GM12878 (cell line): ENCODE data around the gene ZFP36. TPM values are rescaled to one million over a fixed set of nuclear protein-coding genes. Genes with fewer than 3 reads are reported as not detected.

Experiments used
- BHLHE40 ChIP-seq, 2 experiments: fragments of 450-650 bp in 1 of 2; IDR thresholded peaks; 2 replicates each; pipeline ENCODE4 v1.6.1; 2011 to 2017; ENCODE audit warnings: low read depth in 2 of 2, borderline replicate concordance in 1 of 2, improper control_type of control experiment in 1 of 2, low read length in 1 of 2, mild to moderate bottlenecking in 1 of 2
- CEBPB ChIP-seq, 2 experiments: fragments of 150-350 bp in 1 of 2; IDR thresholded peaks; 2 replicates each; pipeline ENCODE4 v1.6.1; 2012 to 2014; ENCODE audit warnings: low read depth in 2 of 2, low read length in 2 of 2, borderline replicate concordance in 1 of 2, inconsistent platforms in 1 of 2
- CREM ChIP-seq: IDR thresholded peaks from 2 replicates; pipeline ENCODE4 v1.6.1; 2014; ENCODE audit warnings: antibody characterized with exemption, low read depth
- DPF2 ChIP-seq: fragments of 450-650 bp; IDR thresholded peaks from 2 replicates; pipeline ENCODE4 v1.6.1; 2017; ENCODE audit warnings: mild to moderate bottlenecking
- GATAD2B ChIP-seq: fragments of 450-650 bp; conservative IDR thresholded peaks from 2 replicates; pipeline ENCODE4 v1.6.1; 2017; ENCODE audit warnings: low read depth, mild to moderate bottlenecking, moderate library complexity
- NFIC ChIP-seq: IDR thresholded peaks from 2 replicates; pipeline ENCODE4 v1.6.1; 2012; ENCODE audit warnings: low read depth, mild to moderate bottlenecking, inconsistent platforms, low read length, moderate library complexity
- RCOR1 ChIP-seq: conservative IDR thresholded peaks from 2 replicates; pipeline ENCODE4 v1.6.1; 2012; ENCODE audit warnings: low read depth, low read length, improper control_type of control experiment
- RFX5 ChIP-seq: IDR thresholded peaks from 2 replicates; pipeline ENCODE4 v1.6.1; 2011; ENCODE audit warnings: low read depth, low read length, improper control_type of control experiment
- SMAD5 ChIP-seq: IDR thresholded peaks from 2 replicates; pipeline ENCODE4 v1.6.1; 2016; ENCODE audit warnings: antibody characterized with exemption, low read depth
- SP1 ChIP-seq: IDR thresholded peaks from one replicate; pipeline ENCODE4 v1.6.1; 2011; ENCODE audit warnings: low read depth, low read length
- ZNF384 ChIP-seq: IDR thresholded peaks from 2 replicates; pipeline ENCODE4 v1.6.1; 2012; ENCODE audit warnings: low read depth, mild to moderate bottlenecking, low read length, improper control_type of control experiment, borderline replicate concordance
- polyA plus RNA-seq, 11 experiments: library from polyadenylated mRNA; depleted of rRNA in 4 of 11; unstranded in 6 of 11; stranded (reverse) in 5 of 11; fragments of >200 nt; fragmentation: Nextera tagmentation in 4 of 11; fragmentation: Illumina TruSeq in 1 of 11; extraction: Ambion mirVana in 4 of 11; extraction: Trizol in 1 of 11; gene quantifications; 1 replicate in 1 of 11; 2 replicates in 10 of 11; pipeline versions ENCODE4 v1.2.1 to v1.2.3, GENCODE V29; 2011 to 2016; ENCODE audit warnings: inconsistent platforms in 2 of 11, missing spikeins in 2 of 11, low read depth in 1 of 11
- total RNA-seq, 4 experiments: library from RNA; depleted of rRNA in 3 of 4; stranded (reverse); fragments of >200 nt in 3 of 4; fragmentation: Illumina TruSeq in 1 of 4; extraction: Trizol in 1 of 4; gene quantifications; 2 replicates each; pipeline versions ENCODE4 v1.2.1 to v1.2.3, GENCODE V29; 2013 to 2021
- TF ChIP-seq, protein P1 (sequence below): fragments of 450-650 bp; IDR thresholded peaks from 2 replicates; pipeline ENCODE4 v1.6.1; 2017; ENCODE audit warnings: mild to moderate bottlenecking
- TF ChIP-seq, protein P2 (sequence below): fragments of 450-650 bp; IDR thresholded peaks from 2 replicates; pipeline ENCODE4 v1.6.1; 2014; ENCODE audit warnings: mild to moderate bottlenecking
- TF ChIP-seq, protein P3 (sequence below): fragments of 450-650 bp; formaldehyde crosslinking; IDR thresholded peaks from 2 replicates; pipeline ENCODE4 v1.4.0; 2022; ENCODE audit warnings: mild to moderate bottlenecking, moderate library complexity
- TF ChIP-seq, protein P4 (sequence below): IDR thresholded peaks from 2 replicates; pipeline ENCODE4 v1.6.1; 2011; ENCODE audit warnings: borderline replicate concordance, low read depth, mild to moderate bottlenecking, moderate library complexity, low read length; ENCODE audit not compliant: insufficient read depth, poor library complexity, severe bottlenecking
- TF ChIP-seq, protein P5 (sequence below): IDR thresholded peaks from 2 replicates; pipeline ENCODE4 v1.6.1; 2011; ENCODE audit warnings: low read depth, low read length, improper control_type of control experiment, borderline replicate concordance

ZFP36 gene
- total and polyA plus RNA-seq, 10 of the 15 experiments (the other 5 are each of a cell fraction or from before 2014, with no cell fraction given) = 5.3 to 55.0 (median 18.1) TPM

DNA sequence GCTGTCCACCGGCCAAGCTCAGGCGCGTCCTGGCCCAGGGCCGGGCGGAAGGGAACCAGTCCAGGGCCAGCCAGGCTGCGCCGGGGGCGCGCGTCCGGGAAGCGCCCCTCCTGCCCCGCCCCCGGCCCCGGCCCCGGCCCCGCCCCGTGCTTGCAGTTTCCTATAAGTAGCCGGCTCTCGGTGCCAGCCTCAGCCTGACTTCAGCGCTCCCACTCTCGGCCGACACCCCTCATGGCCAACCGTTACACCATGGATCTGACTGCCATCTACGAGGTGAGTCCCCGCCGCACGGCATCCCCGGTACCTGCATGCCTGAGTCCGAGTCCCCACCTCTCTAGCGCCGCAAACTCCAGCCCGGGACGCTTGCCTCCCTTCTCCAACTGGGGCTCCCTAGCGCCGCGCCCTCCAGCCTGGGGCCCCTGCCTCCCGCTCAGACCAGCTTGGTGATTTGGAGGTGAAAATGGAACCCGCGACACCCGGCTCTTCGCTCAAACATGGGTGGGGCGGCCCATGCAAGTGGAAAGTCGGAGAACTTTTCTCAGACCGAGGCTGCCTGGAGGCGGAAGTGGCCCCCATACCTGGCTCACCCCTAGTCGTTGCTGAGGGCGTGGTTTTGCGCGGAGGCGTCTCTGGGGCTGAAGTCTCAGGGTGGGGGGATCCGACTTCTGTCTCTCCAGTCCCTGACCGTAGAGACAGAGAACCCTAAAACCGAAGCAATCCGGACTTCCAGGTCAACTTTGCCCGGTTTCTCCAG is at the start of gene ZFP36 (continued):
- TF ChIP-seq, protein P1, sequence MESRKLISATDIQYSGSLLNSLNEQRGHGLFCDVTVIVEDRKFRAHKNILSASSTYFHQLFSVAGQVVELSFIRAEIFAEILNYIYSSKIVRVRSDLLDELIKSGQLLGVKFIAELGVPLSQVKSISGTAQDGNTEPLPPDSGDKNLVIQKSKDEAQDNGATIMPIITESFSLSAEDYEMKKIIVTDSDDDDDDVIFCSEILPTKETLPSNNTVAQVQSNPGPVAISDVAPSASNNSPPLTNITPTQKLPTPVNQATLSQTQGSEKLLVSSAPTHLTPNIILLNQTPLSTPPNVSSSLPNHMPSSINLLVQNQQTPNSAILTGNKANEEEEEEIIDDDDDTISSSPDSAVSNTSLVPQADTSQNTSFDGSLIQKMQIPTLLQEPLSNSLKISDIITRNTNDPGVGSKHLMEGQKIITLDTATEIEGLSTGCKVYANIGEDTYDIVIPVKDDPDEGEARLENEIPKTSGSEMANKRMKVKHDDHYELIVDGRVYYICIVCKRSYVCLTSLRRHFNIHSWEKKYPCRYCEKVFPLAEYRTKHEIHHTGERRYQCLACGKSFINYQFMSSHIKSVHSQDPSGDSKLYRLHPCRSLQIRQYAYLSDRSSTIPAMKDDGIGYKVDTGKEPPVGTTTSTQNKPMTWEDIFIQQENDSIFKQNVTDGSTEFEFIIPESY = no peak
- peak; percentile 57; the same call in 1 of the 2 replicates for TF ChIP-seq GATAD2B
- TF ChIP-seq SP1 = peak; percentile 10
- peak; percentile 96 for TF ChIP-seq SMAD5
- TF ChIP-seq, protein P2, sequence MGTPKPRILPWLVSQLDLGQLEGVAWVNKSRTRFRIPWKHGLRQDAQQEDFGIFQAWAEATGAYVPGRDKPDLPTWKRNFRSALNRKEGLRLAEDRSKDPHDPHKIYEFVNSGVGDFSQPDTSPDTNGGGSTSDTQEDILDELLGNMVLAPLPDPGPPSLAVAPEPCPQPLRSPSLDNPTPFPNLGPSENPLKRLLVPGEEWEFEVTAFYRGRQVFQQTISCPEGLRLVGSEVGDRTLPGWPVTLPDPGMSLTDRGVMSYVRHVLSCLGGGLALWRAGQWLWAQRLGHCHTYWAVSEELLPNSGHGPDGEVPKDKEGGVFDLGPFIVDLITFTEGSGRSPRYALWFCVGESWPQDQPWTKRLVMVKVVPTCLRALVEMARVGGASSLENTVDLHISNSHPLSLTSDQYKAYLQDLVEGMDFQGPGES = no peak
- TF ChIP-seq CEBPB (IDR thresholded peaks at IDR 0.05; ENCODE audit: borderline replicate concordance in 1 of 2, low read depth in 2 of 2, low read length in 2 of 2) = no peak
- TF ChIP-seq, protein P3, sequence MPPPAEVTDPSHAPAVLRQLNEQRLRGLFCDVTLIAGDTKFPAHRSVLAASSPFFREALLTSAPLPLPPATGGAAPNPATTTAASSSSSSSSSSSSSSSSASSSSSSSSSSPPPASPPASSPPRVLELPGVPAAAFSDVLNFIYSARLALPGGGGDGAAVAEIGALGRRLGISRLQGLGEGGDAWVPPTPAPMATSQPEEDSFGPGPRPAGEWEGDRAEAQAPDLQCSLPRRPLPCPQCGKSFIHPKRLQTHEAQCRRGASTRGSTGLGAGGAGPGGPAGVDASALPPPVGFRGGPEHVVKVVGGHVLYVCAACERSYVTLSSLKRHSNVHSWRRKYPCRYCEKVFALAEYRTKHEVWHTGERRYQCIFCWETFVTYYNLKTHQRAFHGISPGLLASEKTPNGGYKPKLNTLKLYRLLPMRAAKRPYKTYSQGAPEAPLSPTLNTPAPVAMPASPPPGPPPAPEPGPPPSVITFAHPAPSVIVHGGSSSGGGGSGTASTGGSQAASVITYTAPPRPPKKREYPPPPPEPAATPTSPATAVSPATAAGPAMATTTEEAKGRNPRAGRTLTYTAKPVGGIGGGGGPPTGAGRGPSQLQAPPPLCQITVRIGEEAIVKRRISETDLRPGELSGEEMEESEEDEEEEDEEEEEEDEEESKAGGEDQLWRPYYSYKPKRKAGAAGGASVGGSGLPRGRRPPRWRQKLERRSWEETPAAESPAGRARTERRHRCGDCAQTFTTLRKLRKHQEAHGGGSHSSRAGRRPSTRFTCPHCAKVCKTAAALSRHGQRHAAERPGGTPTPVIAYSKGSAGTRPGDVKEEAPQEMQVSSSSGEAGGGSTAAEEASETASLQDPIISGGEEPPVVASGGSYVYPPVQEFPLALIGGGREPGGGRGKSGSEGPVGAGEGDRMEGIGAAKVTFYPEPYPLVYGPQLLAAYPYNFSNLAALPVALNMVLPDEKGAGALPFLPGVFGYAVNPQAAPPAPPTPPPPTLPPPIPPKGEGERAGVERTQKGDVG = no peak
- TF ChIP-seq DPF2 = peak; percentile 55; the same call in 1 of the 2 replicates
- TF ChIP-seq RFX5 = 0 out of 2 replicates have a peak, but pooled peaks have one; percentile 8
- no peak for TF ChIP-seq NFIC
- no peak for TF ChIP-seq ZNF384
- TF ChIP-seq, protein P4, sequence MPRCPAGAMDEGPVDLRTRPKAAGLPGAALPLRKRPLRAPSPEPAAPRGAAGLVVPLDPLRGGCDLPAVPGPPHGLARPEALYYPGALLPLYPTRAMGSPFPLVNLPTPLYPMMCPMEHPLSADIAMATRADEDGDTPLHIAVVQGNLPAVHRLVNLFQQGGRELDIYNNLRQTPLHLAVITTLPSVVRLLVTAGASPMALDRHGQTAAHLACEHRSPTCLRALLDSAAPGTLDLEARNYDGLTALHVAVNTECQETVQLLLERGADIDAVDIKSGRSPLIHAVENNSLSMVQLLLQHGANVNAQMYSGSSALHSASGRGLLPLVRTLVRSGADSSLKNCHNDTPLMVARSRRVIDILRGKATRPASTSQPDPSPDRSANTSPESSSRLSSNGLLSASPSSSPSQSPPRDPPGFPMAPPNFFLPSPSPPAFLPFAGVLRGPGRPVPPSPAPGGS = no peak
- TF ChIP-seq RCOR1 = no peak; the same call in 1 of the 2 replicates
- TF ChIP-seq, protein P5, sequence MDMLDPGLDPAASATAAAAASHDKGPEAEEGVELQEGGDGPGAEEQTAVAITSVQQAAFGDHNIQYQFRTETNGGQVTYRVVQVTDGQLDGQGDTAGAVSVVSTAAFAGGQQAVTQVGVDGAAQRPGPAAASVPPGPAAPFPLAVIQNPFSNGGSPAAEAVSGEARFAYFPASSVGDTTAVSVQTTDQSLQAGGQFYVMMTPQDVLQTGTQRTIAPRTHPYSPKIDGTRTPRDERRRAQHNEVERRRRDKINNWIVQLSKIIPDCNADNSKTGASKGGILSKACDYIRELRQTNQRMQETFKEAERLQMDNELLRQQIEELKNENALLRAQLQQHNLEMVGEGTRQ = no peak; the same call in 1 of the 2 replicates
- peak; percentile 48 to 59; a peak in 3 of 4 replicates for TF ChIP-seq BHLHE40 (IDR thresholded peaks at IDR 0.05; ENCODE audit: borderline replicate concordance in 1 of 2, low read depth in 2 of 2, low read length in 1 of 2)
- peak; percentile 44; the same call in 1 of the 2 replicates for TF ChIP-seq CREM
